LNCAP (cell line): ENCODE data around the gene VPS35.

Experiments used
- CTCF ChIP-seq: fragments of 450-650 bp; IDR thresholded peaks from 2 replicates; pipeline ENCODE4 v1.5.1; 2017; ENCODE audit warnings: mild to moderate bottlenecking

VPS35 gene

GRCh38 chr16:46730126-46730525 lies 41.1 kb upstream of the VPS35 start:
- no peak for TF ChIP-seq CTCF

DNA sequence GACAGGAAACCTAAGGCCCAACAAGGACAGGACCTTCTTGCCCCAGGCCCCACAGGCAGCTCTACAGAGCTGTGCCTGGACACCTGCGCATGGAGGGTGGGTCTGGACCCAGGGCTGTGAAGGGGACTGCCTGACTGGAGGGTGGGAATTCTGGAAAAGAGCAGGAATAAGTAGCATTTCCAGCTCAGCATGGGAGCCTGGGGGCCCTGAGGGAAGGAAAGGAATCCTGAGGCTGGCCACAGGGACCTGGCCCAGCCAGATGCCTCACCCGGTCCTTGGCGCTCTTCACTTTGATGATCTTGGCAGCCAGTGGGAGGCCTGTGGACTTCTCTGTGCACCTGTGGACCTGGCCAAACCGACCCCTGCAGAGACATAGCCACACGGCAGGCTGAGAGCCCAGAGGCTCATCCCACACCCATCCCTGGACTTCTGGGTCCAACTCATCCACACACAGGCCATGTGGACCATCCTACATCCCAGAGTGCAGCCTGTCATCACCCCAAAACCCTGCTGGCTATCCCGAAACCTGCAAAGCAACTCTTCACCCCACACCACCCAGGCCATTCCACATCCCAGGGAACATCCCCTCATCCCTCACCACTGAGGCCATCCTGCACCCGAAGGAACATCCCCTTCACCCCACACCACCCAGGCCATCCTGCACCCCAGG lies 40.5 kb upstream of the VPS35 start:
- TF ChIP-seq CTCF = no peak

- TF ChIP-seq CTCF = no peak
Observed at GRCh38 chr16:46728806-46729205, 39.8 kb upstream of the VPS35 start.

- TF ChIP-seq CTCF = no peak
Observed at GRCh38 chr16:46727630-46728029, 38.7 kb upstream of the VPS35 start.

DNA sequence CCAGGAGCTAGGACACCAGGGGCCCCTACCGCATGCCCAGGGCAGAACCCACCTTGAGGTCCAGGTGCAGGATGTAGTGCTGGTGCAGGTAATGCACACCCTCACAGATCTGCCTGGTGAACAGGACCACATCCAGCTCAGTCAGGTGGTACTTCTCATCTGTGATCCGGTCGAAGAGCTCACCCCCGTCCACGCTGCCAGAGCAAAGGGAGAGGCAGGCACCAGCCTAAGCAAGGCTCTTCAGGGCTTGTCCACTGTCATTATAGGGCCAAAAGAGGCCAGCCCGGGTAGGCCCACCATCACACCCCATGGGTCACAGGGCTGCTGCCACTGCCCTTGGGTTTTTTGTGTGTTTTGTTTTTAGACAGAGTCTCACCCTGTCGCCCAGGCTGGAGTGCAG lies 38.2 kb upstream of the VPS35 start:
- no peak for TF ChIP-seq CTCF

- no peak for TF ChIP-seq CTCF
Observed at GRCh38 chr16:46721885-46722284, 32.9 kb upstream of the VPS35 start.

DNA sequence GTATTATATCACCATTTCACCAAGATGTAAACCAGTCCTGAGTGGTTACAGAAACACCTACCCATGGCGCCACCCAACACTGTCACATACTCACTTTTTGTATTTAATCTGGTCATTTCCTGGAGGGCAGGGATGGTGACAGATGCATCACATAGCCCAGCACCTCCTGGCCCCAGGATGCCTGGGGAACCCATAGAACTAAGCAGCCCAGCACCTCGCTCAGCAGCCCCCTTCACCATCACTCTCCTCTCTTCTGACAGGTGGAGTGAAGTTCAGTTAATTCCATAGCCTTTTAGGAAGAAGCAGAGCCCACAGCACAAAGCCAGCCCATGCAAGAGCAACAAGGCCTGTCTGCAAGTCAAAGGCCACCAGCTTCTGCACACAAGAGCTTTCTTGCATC lies 31.6 kb upstream of the VPS35 start:
- TF ChIP-seq CTCF = no peak

GRCh38 chr16:46719528-46719927 lies 30.6 kb upstream of the VPS35 start:
- no peak for TF ChIP-seq CTCF
